Keratinocyte (primary cell): ENCODE results near the gene FBXL14.

Source experiments
- EZH2 ChIP-seq: IDR thresholded peaks from one replicate; pipeline ENCODE4 v1.6.1; 2012; ENCODE audit warnings: inconsistent platforms, mild to moderate bottlenecking, low read length, moderate library complexity
- TF ChIP-seq, protein P1 (sequence below), 3 experiments: IDR thresholded peaks in 1 of 3; conservative IDR thresholded peaks in 1 of 3; optimal IDR thresholded peaks in 1 of 3; 2 replicates in 2 of 3; 3 replicates in 1 of 3; pipeline versions ENCODE3 to v1.5.1; 2011; ENCODE audit warnings: low read length in 3 of 3, mild to moderate bottlenecking in 3 of 3, moderate library complexity in 2 of 3, control low read depth in 1 of 3, inconsistent platforms in 1 of 3; ENCODE audit not compliant: insufficient read depth in 2 of 3; ENCODE audit errors: extremely low read depth in 1 of 3

DNA sequence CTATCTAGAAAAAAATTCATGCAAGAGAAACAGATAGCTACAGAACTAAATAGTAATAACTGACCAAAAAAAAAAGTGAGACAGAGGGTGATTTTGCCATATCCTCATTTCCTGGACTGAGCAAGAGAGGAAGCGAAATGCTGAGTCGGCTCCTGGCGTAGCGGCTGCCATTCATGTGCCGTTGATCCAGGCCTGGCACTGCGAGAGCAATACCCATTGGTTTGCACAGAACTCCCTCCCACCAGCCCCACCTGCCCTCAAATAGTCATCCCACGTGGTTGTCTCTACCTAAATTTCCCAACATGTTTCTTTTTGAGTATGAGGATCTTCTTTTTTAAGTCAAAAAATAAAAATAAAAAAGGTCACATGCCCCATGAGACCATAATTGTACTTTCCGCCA lies 25.2 kb upstream of the FBXL14 start:
- no peak for TF ChIP-seq EZH2
- TF ChIP-seq, protein P1, sequence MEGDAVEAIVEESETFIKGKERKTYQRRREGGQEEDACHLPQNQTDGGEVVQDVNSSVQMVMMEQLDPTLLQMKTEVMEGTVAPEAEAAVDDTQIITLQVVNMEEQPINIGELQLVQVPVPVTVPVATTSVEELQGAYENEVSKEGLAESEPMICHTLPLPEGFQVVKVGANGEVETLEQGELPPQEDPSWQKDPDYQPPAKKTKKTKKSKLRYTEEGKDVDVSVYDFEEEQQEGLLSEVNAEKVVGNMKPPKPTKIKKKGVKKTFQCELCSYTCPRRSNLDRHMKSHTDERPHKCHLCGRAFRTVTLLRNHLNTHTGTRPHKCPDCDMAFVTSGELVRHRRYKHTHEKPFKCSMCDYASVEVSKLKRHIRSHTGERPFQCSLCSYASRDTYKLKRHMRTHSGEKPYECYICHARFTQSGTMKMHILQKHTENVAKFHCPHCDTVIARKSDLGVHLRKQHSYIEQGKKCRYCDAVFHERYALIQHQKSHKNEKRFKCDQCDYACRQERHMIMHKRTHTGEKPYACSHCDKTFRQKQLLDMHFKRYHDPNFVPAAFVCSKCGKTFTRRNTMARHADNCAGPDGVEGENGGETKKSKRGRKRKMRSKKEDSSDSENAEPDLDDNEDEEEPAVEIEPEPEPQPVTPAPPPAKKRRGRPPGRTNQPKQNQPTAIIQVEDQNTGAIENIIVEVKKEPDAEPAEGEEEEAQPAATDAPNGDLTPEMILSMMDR (optimal IDR thresholded peaks at IDR 0.05 in 1 of 3, IDR thresholded peaks at IDR 0.05 in 1 of 3, conservative IDR thresholded peaks at IDR 0.05 in 1 of 3; ENCODE audit: extremely low read depth in 1 of 3, insufficient read depth in 2 of 3, low read length in 3 of 3), result no peak
